ENCODE measurements around the gene CCNJ. TPM values are rescaled to one million over a fixed set of nuclear protein-coding genes. Genes with fewer than 3 reads are reported as not detected.
"Not testable (repeated sequence)": the region's sequence is repeated elsewhere in the genome, so short reads cannot be mapped to it uniquely, and the experiment has no call there.

CCNJ gene, protein sequence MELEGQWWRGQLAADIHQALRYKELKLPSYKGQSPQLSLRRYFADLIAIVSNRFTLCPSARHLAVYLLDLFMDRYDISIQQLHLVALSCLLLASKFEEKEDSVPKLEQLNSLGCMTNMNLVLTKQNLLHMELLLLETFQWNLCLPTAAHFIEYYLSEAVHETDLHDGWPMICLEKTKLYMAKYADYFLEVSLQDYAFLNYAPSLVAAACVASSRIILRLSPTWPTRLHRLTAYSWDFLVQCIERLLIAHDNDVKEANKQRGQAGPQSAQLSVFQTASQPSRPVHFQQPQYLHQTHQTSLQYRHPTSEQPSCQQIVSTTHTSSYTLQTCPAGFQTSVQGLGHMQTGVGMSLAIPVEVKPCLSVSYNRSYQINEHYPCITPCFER
- 2.4 TPM for total RNA-seq

DNA sequence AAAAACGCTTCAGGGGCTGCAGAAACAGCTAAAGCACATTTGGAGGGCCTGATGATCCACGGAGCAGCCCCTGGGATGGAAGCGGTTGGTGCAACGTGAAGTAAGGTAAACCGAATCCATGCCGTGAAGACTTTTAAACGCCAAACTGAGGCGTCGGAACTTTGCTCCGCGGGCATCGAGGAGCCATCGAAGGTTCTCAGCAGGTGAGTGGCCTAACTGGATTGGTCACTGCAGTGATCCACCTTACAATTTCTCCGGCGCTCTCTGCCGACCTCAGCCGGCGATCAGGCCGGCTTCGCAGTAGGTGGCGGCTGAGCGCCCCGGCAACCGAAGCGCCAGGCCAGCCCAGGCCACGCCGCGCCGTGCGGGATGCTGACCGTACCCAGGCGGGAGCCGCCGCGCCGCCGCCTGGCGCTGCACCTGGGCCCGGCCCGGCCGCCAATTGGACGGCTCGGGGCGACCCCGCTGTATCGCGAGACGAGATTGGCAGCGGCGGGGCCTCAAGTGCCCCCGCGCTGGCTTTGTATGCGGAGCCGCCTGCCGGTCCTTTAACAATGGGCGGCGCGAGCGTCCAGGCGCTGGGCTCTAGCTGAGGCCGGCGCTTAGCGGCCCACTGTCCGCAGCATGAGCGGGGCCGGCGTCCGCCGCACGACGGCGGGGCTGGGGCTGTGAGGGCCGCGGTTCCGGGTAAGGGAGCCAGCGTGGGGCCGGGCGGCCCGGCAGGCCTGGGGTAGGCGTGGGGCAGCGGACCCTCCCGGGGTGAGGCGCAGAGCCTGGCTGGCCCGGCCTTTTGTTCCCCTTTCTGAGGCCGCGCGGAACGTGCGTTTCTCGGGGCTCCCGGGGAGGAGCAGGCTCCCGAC is at the start of gene CCNJ:
CCNJ (plus strand) TSS at position 551 of the 860 bp plus-strand sequence. CDS start 811 bp downstream, outside the sequence.
- ATAC-seq = peak; percentile 95

- ATAC-seq = not testable (repeated sequence)
Observed at GRCh38 chr10:95994376-95994775, 49.0 kb upstream of the CCNJ start.

DNA sequence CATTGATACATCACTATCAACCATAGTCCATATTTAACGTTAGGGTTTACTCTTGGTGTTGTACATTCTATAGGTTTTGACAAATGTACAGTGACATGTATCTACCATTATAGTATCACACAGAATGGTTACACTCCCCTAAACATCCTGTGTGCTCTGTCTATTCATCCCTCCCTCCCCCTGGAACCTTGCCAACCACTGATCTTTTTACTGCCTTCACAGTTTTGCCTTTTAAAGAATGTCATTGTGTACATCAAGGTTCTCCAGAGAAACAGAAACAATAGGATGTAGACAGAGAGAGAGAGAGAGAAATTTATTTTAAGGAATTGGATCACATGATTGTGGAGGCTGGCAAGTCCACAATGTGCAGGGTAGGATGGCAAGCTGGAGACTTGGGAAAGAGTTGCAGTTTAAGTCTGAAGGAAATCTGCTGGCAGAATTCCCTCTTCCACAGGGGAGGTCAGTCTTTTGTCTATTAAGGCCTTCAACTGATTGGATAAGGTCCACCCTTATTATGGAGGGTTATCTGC is 45.1 kb upstream of the CCNJ start:
- ATAC-seq = no peak

DNA sequence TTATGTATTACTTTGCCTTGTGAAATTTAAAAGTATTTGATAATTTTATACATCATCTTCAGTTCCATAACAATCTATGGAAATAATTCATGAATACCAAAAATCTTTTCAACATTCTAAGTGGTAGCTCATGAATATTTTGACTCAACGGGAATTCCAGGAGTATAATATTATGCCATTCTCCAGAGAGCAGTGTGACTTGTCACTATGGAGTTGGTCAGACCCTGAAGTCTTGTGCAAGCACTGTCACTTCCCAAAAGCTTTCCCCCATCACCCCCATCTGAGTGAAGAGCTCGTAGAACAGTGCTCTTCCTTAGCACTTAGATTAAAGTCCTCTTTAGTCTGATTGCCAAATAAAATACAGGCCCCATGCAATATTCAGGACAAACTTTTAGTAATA is 29.4 kb upstream of the CCNJ start:
- no peak for ATAC-seq

- no peak for ATAC-seq
Observed at GRCh38 chr10:96014473-96015102, 28.8 kb upstream of the CCNJ start.

- peak; percentile 83 for ATAC-seq
Observed at GRCh38 chr10:96017191-96017687, 26.1 kb upstream of the CCNJ start.

- no peak for ATAC-seq
Observed at GRCh38 chr10:96021332-96021731, 22.1 kb upstream of the CCNJ start.

GRCh38 chr10:96022739-96023138 is 20.6 kb upstream of the CCNJ start:
- ATAC-seq = no peak

DNA sequence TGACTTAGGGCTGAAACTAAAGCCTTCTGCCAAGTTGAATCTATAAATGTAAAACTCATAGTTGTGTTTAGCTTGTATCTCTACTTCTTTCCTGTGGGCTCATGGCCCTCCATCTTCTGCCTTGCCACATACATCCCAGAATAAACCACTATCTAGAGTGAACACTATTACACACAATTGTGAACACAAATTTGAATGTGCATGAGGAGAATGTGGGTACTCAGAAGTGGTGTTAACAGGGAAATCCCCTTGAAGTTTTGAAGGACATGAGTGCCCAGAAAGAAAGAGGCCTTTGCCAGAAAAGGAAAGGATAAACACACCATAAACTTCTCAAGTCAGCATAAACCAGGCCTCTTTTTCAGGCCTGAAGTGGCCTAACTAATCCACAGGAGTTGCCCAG is 20.2 kb upstream of the CCNJ start:
- no peak for ATAC-seq

DNA sequence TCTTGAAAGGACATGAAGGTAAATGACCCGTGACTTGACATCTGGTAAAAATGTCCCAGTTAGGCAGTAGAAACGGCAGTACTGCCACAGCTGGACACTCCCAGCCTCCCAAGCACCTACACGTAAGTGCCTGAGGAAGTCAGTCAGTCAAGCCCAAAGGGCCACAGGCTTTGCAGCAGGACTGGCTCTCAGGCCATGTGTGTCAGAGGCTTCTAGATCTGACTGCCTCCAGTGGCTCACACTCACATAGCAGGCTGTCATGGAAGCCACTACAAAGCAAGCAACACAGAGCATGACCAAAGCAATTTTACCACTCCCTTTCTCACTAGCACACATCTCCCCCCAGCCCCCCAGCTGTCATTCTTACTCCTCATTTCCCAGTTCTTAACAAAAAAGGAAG is 17.8 kb upstream of the CCNJ start:
- ATAC-seq = peak; percentile 81

DNA sequence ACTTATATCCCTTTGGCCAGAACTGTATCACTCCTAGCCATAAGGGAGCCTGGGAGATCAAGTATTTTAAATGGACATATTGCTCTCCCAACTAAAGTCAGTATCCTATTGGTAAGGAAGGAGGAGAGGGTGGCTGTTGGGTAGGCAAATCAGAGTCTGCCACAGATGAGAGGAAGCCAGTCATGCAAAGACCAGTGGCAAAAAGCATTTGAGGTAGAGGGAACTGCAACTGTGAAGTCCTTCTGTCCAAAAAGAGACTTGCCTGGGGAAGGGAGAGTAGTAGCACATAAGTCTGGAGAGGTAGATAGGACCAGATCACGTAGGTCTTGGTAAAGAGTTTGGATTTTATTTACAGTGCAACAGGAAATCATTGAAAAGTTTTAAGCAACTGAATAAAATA is 8.8 kb upstream of the CCNJ start:
- ATAC-seq = no peak

DNA sequence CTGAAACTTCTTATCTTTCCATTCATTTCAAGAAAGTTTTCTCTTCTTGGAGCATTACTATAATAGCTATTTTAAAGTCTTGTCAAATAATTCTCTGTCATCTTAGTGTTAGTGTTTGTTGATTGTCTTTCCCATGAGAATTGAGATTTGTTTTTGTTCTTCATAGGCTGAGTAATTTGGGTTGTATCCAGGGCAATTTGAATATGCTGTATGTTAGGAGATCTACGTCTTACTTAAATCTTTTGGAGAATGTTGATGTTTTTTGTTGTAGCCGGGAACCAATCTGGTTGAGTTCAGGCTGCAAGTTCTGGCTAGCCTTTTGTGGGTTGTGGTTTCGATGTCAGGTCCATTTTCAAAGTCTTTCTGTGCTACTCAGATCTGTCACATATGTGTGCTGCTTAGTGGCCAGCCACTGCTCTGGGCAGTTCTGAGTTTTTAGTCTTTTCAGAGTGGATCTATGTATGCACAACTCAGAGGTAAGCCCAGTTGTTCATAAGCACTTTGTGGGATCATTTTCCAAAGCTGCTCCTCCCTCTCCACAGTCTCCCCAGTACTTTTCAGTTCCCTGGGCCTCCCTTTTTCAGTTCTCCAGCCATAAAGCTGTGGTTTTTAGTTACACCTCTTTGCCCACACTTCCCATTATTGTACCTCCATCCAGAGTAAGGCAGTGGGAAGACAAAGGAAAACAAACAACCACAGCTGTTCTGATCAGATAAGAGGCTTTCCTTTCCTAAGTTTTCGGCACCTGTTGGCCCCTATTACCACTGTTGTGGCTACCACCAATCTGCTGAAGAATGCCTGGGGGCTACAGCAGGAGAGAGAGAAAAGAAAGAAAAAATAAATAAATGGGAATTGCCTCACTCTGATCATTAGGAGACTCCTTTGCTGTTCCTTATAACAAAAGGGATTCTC is 4.7 kb upstream of the CCNJ start:
- ATAC-seq = no peak

GRCh38 chr10:96041146-96041545 is 2.2 kb upstream of the CCNJ start:
- ATAC-seq = no peak

DNA sequence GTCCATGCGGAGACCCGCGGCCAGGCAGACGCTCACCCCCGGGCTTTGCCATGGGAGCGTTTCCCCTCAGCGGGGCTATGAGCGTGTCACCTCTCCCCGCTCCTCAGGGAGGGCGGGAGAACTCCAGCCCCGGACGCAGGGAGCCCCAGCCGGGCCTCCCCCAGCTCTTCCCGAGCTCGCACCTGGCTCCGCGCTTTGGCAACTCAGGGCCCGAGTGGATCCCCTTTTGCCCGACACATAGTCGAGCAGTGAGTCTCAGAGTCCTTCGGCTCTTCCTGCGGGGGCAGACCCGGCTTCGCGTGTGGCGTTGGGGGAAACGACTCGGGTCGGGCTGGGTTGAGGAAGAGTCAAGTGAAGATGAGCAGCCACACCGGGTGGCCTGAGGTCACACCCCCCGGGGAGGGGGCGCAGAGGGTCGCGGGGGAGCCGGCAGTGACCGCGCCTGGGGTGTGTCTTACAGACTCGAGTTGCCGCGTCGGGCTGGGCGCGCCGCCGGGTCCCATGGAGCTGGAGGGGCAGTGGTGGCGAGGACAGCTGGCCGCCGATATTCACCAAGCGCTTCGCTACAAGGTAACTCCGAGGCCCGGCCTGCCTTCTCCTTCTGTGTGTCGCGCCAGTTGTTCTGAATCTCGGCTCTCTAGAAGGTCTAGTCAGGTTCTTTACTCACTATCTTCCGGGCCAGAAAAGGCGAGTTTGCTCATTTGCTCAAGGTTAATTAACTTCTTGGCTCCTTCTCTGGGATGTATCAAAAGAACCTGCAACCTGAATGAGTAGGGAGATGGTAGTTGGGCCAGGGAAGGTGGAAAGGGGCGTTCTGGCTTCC is 721 bp downstream of the CCNJ start:
- peak; percentile 59 for ATAC-seq

GRCh38 chr10:96044736-96045135 is 1.4 kb downstream of the CCNJ start:
- no peak for ATAC-seq

DNA sequence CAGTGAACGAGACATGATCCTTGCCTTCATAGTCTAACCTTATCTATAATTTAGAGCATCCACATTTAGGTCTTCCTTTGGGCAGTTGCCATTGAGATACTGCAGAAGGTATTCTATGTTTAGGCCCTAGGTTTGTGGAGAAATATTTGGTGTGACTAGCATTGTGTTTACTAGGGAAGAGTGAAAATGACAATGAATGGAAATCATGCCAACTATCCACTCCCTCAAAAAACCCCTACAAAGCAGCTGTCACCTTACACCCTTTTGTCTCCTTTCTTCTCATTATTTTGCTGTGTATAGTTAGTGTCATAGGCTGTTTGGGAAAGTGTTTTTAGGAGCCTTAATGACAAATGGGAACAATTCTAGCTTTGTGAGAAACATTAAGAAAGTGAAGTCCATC is 3.2 kb downstream of the CCNJ start:
- ATAC-seq = no peak

- ATAC-seq = no peak
Observed at GRCh38 chr10:96047004-96047649, 3.7 kb downstream of the CCNJ start.

- ATAC-seq = not testable (repeated sequence)
Observed at GRCh38 chr10:96047925-96048324, 4.5 kb downstream of the CCNJ start.

- ATAC-seq = no peak
Observed at GRCh38 chr10:96049340-96049739, 6.0 kb downstream of the CCNJ start.

DNA sequence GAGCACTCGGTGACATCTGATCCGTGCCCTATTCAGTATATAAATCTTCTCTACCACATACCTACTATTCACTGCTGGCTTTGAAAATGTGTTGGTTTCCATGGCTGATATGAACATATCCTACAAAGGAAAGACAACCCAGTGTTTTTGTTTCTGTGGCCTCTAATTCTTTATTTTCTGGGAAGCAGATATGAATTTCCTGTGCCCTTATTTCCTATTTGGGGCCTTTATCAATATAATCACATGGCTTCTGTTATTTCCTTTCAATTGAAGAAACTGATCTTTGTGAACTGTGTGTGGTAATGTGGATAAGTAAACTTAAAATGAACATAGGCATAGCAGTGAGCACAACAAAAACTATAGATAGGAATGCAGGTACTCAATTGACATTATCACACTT is 10.6 kb downstream of the CCNJ start:
- ATAC-seq = no peak
